ENCODE measurements around the gene SLC4A1.

DNA sequence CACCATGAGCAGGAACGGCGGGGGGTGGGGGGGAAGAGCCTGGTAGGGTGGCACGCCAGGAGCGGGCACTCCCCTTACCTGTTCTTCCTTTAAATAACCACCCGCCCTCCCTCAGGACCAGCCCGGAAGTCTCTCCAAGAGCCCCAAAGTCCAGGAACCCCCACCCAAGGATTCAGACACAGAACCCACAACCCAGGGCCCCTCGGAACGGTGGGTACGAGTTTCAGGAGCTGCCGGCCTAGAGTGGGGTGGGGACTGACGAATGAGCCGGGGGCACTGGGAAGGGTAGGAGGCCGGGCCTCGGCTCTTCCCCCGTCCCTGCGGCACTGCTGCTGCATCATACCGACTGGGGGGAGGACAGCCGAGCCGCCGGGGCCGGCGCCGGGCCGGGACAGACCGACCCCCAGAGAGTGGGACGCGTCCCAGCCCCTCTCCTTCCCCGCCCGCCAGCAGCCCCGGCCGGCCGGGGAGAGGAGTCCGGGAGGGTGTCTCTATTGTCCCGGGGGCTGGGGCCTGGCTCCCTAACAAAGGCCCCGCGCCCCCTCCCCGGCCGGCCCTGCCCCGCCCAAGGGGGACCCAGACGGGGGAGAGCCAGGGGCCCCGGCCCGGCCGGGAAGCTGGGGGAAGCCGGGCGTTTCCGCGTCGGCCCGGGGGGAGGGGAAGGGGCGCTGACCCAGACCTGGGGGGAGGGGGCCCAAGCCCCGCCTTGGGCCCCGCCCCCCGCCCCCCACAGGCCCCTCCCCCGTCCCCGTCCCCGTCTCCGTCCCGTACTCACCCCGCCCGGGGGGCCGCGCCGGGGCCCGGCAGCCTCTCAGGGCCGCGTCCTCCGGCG lies 69.0 kb downstream of the SLC4A1 start:
- TF ChIP-seq, protein P1, sequence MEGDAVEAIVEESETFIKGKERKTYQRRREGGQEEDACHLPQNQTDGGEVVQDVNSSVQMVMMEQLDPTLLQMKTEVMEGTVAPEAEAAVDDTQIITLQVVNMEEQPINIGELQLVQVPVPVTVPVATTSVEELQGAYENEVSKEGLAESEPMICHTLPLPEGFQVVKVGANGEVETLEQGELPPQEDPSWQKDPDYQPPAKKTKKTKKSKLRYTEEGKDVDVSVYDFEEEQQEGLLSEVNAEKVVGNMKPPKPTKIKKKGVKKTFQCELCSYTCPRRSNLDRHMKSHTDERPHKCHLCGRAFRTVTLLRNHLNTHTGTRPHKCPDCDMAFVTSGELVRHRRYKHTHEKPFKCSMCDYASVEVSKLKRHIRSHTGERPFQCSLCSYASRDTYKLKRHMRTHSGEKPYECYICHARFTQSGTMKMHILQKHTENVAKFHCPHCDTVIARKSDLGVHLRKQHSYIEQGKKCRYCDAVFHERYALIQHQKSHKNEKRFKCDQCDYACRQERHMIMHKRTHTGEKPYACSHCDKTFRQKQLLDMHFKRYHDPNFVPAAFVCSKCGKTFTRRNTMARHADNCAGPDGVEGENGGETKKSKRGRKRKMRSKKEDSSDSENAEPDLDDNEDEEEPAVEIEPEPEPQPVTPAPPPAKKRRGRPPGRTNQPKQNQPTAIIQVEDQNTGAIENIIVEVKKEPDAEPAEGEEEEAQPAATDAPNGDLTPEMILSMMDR (optimal IDR thresholded peaks at IDR 0.05 in 1 of 3, IDR thresholded peaks at IDR 0.05 in 1 of 3, conservative IDR thresholded peaks at IDR 0.05 in 1 of 3; ENCODE audit: extremely low read depth in 1 of 3, insufficient read depth in 2 of 3, low read length in 3 of 3), result no peak
- TF ChIP-seq EZH2 (IDR thresholded peaks at IDR 0.05; ENCODE audit: low read length), result no peak

Measured in keratinocyte (primary cell).